Right lobe of liver (tissue), 6 donors: Measurements from ENCODE around the gene HSD17B8. TPM values are rescaled to one million over a fixed set of nuclear protein-coding genes. Genes with fewer than 3 reads are reported as not detected.

Experiments used
- ATAC-seq, 4 donors: fragments of 200-7000 bp; cut with Tn5 transposase; one replicate each; pipeline ENCODE4 v1.9.1; 2020; ENCODE audit warnings: mild to moderate bottlenecking in 4 of 4, moderate library complexity in 4 of 4
- DNase-seq, 3 donors: peaks; one replicate each; pipeline ENCODE4 v3.0.0-alpha.2; 2020
- H3K27ac ChIP-seq, 3 donors: fragments of 200-600 bp; one replicate each; pipeline ENCODE4 v1.8.0; 2022
- H3K27me3 ChIP-seq, 2 donors: fragments of 200-600 bp; one replicate each; pipeline ENCODE4 v1.8.0; 2022
- H3K36me3 ChIP-seq, 4 donors: fragments of 200-600 bp; sonication (generic) in 1 of 4; one replicate each; pipeline versions ENCODE4 v1.5.1 to v1.8.0; 2017 to 2022; ENCODE audit warnings: control low read depth in 1 of 4
- H3K4me1 ChIP-seq, 4 donors: fragments of 200-600 bp; sonication (generic) in 1 of 4; one replicate each; pipeline versions ENCODE4 v1.5.1 to v1.8.0; 2017 to 2022; ENCODE audit warnings: control low read depth in 1 of 4
- H3K4me3 ChIP-seq, 3 donors: fragments of 200-600 bp; one replicate each; pipeline ENCODE4 v1.8.0; 2022
- H3K9me3 ChIP-seq, 4 donors: fragments of 200-600 bp; sonication (generic) in 1 of 4; one replicate each; pipeline versions ENCODE4 v1.5.1 to v1.8.0; 2017 to 2022; ENCODE audit warnings: control low read depth in 1 of 4
- POLR2A ChIP-seq: fragments of 450-650 bp; IDR thresholded peaks from one replicate; pipeline ENCODE4 v1.6.1; 2017; ENCODE audit warnings: antibody characterized with exemption, mild to moderate bottlenecking
- WGBS: methylation state at CpG from one replicate; pipeline ENCODE4 v1.1.6; 2018; ENCODE audit warnings: low coverage, low lambda C conversion rate; ENCODE audit not compliant: insufficient coverage; ENCODE audit errors: missing lambda C conversion rate; 5-methylcytosine and 5-hydroxymethylcytosine counted together
- intact Hi-C, 2 donors: fragments of 100-400 bp; cut with DNase I; formaldehyde crosslinking; loops; one replicate each; pipeline versions ENCODE4 v1.11.2 to v1.14.1; 2022
- total RNA-seq, 6 experiments: library from RNA; depleted of rRNA in 2 of 6; stranded (reverse); fragments of >200 nt in 2 of 6; fragmentation: NEBNext Ultra II Directional in 3 of 6; extraction: Animal tissue kit (Norgen Biotek cat#: 25700) in 3 of 6; gene quantifications; one replicate each; pipeline versions ENCODE4 v1.1.0 to v1.2.4, GENCODE V29; 2016 to 2023
- TF ChIP-seq, protein P1 (sequence below), 4 donors: fragments of 200-600 bp in 3 of 4; fragments of 450-650 bp in 1 of 4; IDR thresholded peaks; one replicate each; pipeline versions ENCODE4 v1.5.1 to v1.8.0; 2016 to 2022; ENCODE audit warnings: antibody characterized with exemption in 4 of 4, mild to moderate bottlenecking in 2 of 4
- donor health status: DM: no; HTN: yes; CAD: no.
- donor health status: DM: no; HTN: no; CAD: no.
- donor health status: DM: no; HTN: no; CAD: no.
- donor health status: DM: no; HTN: yes; CAD: no.
- donor health status: DM: no; HTN: yes; CAD: no.

Gene HSD17B8
- total RNA-seq, 6 experiments from 2014 or later: 14.3 to 39.8 (median 33.8) TPM

DNA sequence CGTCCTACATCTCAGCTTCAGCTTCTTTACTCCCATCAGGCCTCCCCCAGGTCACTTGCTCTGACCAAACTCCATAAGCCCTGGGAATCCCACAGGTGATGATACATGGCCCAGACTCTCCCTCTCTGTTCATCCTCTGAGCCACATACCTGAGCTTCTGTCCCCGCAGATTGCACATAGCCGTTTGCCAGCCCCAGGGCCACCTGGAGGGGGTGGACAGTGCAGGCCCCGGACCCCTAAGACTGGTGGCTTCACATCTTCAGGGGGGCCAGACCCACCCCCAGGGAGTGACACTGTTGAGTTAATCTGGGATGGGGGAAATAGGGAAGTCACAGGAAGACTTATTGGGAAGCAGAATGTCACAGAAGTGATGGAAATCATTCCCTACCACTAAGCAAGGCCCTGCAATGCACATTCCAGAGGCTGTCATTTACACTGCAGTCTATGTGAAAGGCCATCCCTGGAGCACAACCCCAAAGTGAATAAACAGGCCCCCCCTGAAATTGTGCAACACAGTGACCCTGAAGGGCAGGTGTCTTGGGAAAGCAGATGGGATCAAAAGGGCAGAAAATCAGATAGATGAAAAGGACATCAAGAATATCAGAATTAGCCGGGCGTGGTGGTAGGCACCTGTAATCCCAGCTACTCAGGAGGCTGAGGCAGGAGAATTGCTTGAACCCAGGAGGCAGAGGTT, 6.1 kb upstream of the HSD17B8 start:
- WGBS: 29% methylated on average over 6 of the region's 6 CpGs
- intact Hi-C loops: no loop called here
- H3K36me3 ChIP-seq: peaks cover 0 to 45% (median 25%) of the 10 kb centered on the region in 4 donors
- H3K27me3 ChIP-seq: no peaks in the 10 kb centered on the region
- peak overlapping the region in 1 of 3 donors; percentile 98 for H3K27ac ChIP-seq
- H3K4me1 ChIP-seq: peaks cover 3 to 50% (median 23%) of the 10 kb centered on the region in 4 donors
- peak overlapping the region in 2 of 3 donors; percentile 6 to 88 for H3K4me3 ChIP-seq
- peak in 1 of 3 donors; percentile 75 for DNase-seq
- TF ChIP-seq POLR2A: no peak
- TF ChIP-seq, protein P1, sequence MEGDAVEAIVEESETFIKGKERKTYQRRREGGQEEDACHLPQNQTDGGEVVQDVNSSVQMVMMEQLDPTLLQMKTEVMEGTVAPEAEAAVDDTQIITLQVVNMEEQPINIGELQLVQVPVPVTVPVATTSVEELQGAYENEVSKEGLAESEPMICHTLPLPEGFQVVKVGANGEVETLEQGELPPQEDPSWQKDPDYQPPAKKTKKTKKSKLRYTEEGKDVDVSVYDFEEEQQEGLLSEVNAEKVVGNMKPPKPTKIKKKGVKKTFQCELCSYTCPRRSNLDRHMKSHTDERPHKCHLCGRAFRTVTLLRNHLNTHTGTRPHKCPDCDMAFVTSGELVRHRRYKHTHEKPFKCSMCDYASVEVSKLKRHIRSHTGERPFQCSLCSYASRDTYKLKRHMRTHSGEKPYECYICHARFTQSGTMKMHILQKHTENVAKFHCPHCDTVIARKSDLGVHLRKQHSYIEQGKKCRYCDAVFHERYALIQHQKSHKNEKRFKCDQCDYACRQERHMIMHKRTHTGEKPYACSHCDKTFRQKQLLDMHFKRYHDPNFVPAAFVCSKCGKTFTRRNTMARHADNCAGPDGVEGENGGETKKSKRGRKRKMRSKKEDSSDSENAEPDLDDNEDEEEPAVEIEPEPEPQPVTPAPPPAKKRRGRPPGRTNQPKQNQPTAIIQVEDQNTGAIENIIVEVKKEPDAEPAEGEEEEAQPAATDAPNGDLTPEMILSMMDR (IDR thresholded peaks at IDR 0.05): no peak
- no peaks in the 10 kb centered on the region for H3K9me3 ChIP-seq
- ATAC-seq: peak in 3 of 4 donors; percentile 10 to 31 (median 28)

DNA sequence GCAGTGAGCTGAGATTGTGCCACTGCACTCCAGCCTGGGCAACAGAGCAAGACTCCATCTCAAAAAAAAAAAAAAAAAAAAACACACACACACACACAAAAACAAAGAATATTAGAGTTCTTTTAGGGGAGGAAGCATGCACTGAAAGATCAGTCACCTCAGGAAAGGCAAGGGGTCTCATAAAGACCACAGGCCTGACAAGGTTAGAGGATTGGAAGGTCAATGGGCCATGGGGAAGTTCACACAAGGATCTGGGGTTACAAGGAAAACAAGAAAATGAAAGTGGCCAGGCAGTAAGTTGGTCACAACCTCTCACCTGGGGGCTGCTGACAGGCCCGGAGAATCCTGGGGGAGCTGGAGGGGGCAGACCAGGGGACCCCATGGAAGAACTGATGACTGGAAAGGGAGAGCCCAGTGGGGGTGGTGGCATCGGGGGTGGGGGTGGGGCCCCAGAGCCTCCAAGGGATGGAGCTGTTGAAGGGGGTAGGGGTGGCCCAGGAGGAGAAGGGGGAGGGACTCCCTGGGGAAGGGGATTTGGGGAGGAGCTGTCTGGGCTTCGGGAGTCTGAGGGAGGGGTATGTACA, 5.5 kb upstream of the HSD17B8 start:
- Histone ChIP-seq H3K36me3 (peaks cover 0 to 49% (median 27%) of the 10 kb centered on the region in 4 donors), H3K4me3 (peak overlapping the region; percentile 59 to 96 (median 88)), H3K27ac (peak overlapping the region in 2 of 3 donors; percentile 94 to 98), H3K9me3 (no peaks in the 10 kb centered on the region), H3K4me1 (peaks cover 3 to 56% (median 26%) of the 10 kb centered on the region in 4 donors), H3K27me3 (no peaks in the 10 kb centered on the region)
- DNase-seq: no peak
- intact Hi-C loops: no loop called here
- no peak for ATAC-seq
- WGBS: 14% methylated on average over 2 of the region's 3 CpGs
- no peak for TF ChIP-seq POLR2A
- TF ChIP-seq, protein P1 (IDR thresholded peaks at IDR 0.05): no peak

DNA sequence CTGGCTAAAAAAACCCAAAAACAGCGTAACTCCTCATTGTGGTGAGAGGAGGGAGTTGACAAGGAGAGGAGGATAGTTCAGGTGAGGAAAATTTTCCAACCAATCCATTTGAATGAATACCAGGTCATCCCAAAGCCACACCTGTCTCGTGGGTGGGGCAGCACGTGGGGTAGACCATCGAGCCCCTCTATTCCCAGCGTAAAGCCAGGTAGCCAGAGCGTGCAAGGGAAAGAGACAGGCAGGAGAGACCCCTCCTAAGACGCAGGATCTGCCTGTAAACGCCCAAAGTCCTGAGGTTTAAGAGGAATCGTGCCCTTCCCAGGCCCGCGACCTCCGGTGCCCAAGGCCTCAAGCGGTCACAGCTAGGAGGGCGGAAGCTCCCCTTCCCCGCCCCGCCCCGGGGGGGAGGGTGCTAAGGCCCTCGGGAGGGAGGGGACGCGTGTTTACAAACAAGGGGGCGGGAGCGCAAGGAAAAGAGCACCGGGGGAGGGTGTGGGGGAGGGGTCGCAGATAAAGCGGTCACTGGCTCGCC, 4.7 kb upstream of the HSD17B8 start:
- H3K36me3 ChIP-seq: peaks cover 0 to 42% (median 25%) of the 10 kb centered on the region in 4 donors
- WGBS: 6% methylated on average over 12 of the region's 26 CpGs
- H3K4me3 ChIP-seq: peak overlapping the region; percentile 59 to 96 (median 88)
- peak overlapping the region; percentile 94 to 98 (median 96) for H3K27ac ChIP-seq
- no peaks in the 10 kb centered on the region for H3K9me3 ChIP-seq
- DNase-seq (peak in 2 of 3 donors; percentile 89 to 92), ATAC-seq (peak; percentile 61 to 72 (median 62))
- TF ChIP-seq, protein P1 (IDR thresholded peaks at IDR 0.05): no peak
- TF ChIP-seq POLR2A: no peak
- intact Hi-C loops: no loop called here
- peaks cover 3 to 60% (median 27%) of the 10 kb centered on the region in 4 donors for H3K4me1 ChIP-seq
- H3K27me3 ChIP-seq: no peaks in the 10 kb centered on the region

DNA sequence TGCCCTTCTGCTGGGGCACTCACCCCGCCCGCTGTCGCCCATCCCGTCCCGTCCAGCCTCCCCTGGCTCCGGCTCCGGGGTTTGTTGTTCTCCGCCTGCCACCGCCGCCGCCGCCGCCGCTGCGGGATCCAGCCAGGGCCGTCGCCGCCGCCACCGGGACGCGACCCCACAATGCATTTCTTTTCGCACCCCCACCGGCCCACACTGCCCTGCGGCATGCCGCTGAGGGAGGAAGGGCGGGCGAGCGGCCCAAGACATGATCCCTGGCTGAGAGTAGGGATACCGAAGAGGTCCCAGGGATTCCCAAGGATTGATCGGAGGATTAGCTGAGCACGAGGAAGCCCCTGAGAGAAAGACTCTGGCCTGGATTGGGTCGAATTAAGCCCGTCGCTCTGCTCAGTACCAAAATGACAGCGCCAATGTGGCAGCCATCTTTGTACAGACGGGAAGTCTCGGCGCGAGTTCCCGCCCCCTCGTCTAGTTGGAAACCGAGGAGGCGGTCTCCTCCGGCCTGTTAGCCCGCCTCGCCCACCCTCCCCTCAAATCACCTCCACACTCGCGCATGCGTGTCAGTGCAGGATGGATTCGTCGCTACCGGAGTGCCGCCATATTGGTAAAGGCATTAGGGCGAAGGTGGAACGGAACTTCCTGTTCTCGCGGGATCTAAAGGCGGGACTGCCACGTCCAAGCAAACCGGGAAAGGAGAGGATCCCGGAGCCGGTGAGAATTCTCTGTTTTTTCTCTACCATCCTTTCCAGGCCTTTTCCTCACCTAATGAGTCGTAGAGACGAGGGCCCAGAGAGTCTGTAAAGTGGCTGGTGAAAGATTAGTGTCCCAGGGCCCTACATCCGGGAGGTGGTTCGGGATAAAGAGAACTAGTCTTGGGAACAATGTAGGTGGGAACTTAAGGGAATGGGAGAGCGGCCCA, 4.0 kb upstream of the HSD17B8 start, which contains the start of the genes RXRB and SLC39A7:
TSS of gene RXRB (minus strand) at position 447 of the 928 bp plus-strand sequence. CDS start at position 258, 189 bp downstream.
TSS of gene SLC39A7 (plus strand) at position 649 of the 928 bp plus-strand sequence. CDS start 379 bp downstream, outside the sequence.
- intact Hi-C loops: no loop called here
- Histone ChIP-seq H3K9me3 (no peaks in the 10 kb centered on the region), H3K27ac (peak within 1 kb of the TSS; percentile 94 to 98 (median 96)), H3K36me3 (peaks cover 0 to 37% (median 21%) of the 10 kb centered on the region in 4 donors), H3K4me3 (peak within 1 kb of the TSS; percentile 59 to 96 (median 88)), H3K4me1 (peaks cover 3 to 62% (median 25%) of the 10 kb centered on the region in 4 donors), H3K27me3 (no peaks in the 10 kb centered on the region)
- under 1% methylated on average over 43 of the region's 68 CpGs for WGBS
- peak; percentile 71 for TF ChIP-seq POLR2A
- TF ChIP-seq, protein P1 (IDR thresholded peaks at IDR 0.05): no peak
- peak; percentile 73 to 78 (median 75) for ATAC-seq
- DNase-seq: peak; percentile 99
